Naive thymus-derived CD8-positive, alpha-beta T cell (primary cell): Measurements from ENCODE around the gene C1QTNF5. TPM values are rescaled to one million over a fixed set of nuclear protein-coding genes. Genes with fewer than 3 reads are reported as not detected.

ENCODE experiments used
- ATAC-seq, 2 donors: fragments of 150-1000 bp; cut with Tn5 transposase in 1 of 2; sonication (Bioruptor Pico), chemical (Tn5 transposase) in 1 of 2; 1 replicate in 1 of 2; 2 replicates in 1 of 2; pipeline ENCODE4 v1.10.0; 2021; ENCODE audit warnings: mild to moderate bottlenecking in 2 of 2, moderate library complexity in 2 of 2
- POLR2A ChIA-PET: fragments of 350-600 bp; sonication (Branson Sonifier 250); formaldehyde crosslinking; loops from one replicate; lab custom pipeline; 2021; ENCODE audit warnings: antibody characterized with exemption; lab: Charles Lee
- DNase-seq, 10 donors: peaks; one replicate each; pipeline versions ENCODE4 v3.0.0 to v3.0.0-alpha.2; 2020 to 2022
- H3K27ac Mint-ChIP-seq, 10 donors: one replicate each; pipeline ENCODE4 v1.8.0; 2020 to 2022; ENCODE audit warnings: mild to moderate bottlenecking in 10 of 10, mixed read lengths in 10 of 10, moderate library complexity in 4 of 10, inconsistent platforms in 1 of 10
- H3K27me3 Mint-ChIP-seq, 5 donors: one replicate each; pipeline ENCODE4 v1.8.0; 2021 to 2022; ENCODE audit warnings: mixed read lengths in 5 of 5
- H3K36me3 Mint-ChIP-seq, 3 donors: one replicate each; pipeline ENCODE4 v1.8.0; 2020 to 2022; ENCODE audit warnings: mixed read lengths in 3 of 3, mild to moderate bottlenecking in 2 of 3, inconsistent platforms in 1 of 3
- H3K4me1 Mint-ChIP-seq, 4 donors: one replicate each; pipeline ENCODE4 v1.8.0; 2021 to 2022; ENCODE audit warnings: mixed read lengths in 4 of 4
- H3K4me3 Mint-ChIP-seq, 10 donors: one replicate each; pipeline ENCODE4 v1.8.0; 2020 to 2022; ENCODE audit warnings: mild to moderate bottlenecking in 10 of 10, mixed read lengths in 10 of 10, moderate library complexity in 6 of 10, inconsistent platforms in 1 of 10
- H3K9me3 Mint-ChIP-seq, 9 donors: one replicate each; pipeline ENCODE4 v1.8.0; 2020 to 2022; ENCODE audit warnings: mixed read lengths in 9 of 9, mild to moderate bottlenecking in 3 of 9, inconsistent platforms in 1 of 9, moderate library complexity in 1 of 9
- polyA plus RNA-seq, 3 donors: library from polyadenylated mRNA; unstranded; fragments of 300-500 nt; fragmentation: Illumina TruSeq; gene quantifications; one replicate each; pipeline ENCODE4 v1.2.3, GENCODE V29; 2021
- total RNA-seq, 8 experiments: library from RNA in 2 of 8; stranded (reverse) in 2 of 8; gene quantifications; one replicate each; pipeline ENCODE4 v1.2.3 and lab custom pipeline; 2021 to 2026

C1QTNF5 gene
- total and polyA plus RNA-seq, 5 experiments from 2014 or later: not detected

DNA sequence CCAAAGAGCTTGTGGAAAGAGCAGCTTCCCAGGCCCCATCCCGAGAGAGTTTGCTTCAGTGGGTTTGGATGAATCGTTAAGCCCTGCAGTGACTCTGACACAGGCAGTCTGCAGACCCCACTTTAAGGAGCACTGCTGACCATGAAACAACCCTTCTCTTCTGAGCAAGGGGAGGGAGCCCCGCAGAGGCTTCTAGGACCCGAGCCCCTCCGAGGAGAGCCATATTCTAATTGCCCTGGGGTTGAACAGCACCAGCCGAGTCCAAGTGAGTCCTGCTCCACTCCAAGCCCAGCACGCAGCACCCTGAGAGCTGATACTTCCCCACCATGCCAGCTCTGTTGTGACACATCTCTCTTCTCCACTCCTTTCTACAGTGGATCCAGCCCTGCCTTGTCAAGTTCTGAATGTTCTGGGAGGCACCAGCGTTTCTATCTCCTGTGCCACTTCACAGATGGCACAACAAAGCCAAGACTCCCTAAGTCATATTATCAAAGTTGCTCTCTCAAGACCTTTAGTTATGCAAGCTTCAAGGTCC is 30.5 kb upstream of the C1QTNF5 start:
- POLR2A ChIA-PET: no interaction called here
- Mint-ChIP-seq H3K36me3 (no peaks in the 10 kb centered on the region), H3K9me3 (no peaks in the 10 kb centered on the region), H3K27me3 (peaks cover 17 to 51% (median 26%) of the 10 kb centered on the region in 5 donors), H3K4me1 (peaks cover 0 to 12% (median 5%) of the 10 kb centered on the region in 4 donors), H3K27ac (peak overlapping the region in 1 of 10 donors; percentile 61), H3K4me3 (no peak overlapping the region)
- no peak for ATAC-seq
- peak in 1 of 10 donors; percentile 15 for DNase-seq

- H3K27ac Mint-ChIP-seq: peak overlapping the region in 1 of 10 donors; percentile 72
Measured at GRCh38 chr11:119370486-119371046, 29.9 kb upstream of the C1QTNF5 start.

DNA sequence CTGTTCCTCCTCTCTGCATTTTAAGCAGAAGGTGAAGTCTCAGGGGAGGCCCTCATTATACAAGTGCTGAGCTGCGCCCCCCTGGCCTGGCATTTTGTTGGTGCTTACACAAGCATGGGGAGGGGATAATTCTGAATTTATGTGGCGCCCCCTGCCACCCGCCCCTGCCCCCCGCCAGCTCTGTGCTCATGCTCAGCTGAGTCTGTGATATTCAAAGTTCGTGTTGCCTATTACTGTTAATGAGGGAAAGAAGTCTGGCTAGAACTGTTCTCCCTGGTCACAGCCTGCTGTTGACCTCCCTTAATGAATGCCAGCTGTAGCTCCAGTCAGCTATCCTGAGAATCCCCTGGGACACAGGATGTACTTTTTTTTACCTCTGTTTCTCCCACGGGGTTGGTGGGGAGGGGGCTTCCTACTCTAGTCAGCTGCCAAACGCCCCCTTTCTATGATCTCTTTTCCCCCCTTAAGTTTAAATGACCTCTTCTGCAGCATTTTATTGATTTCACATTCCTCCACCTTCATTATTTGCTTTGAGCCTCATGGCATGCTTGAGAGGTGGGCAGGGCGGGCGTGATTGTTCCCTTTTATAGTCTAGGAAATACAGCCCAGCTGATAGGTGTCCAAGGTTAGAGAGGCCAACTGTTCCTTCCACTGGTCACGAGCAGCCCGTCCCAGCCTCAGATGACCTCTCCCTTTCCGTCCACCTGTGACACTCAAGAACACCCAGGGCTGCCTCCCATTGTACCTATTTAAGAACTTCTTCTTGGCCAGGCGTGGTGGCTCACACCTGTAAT is 28.6 kb upstream of the C1QTNF5 start:
- H3K4me3 Mint-ChIP-seq: no peak overlapping the region
- H3K9me3 Mint-ChIP-seq: no peaks in the 10 kb centered on the region
- peaks cover 7 to 20% (median 11%) of the 10 kb centered on the region in 4 donors for H3K4me1 Mint-ChIP-seq
- H3K27me3 Mint-ChIP-seq: peaks cover 31 to 68% (median 40%) of the 10 kb centered on the region in 5 donors
- no peak for ATAC-seq
- peak in 1 of 10 donors; percentile 34 for DNase-seq
- H3K36me3 Mint-ChIP-seq: no peaks in the 10 kb centered on the region
- H3K27ac Mint-ChIP-seq: no peak overlapping the region
- POLR2A ChIA-PET: no interaction called here

More at GRCh38 chr11:119370486-119371046, 29.9 kb upstream of the C1QTNF5 start:
- POLR2A ChIA-PET: no interaction called here
- peak in 1 of 10 donors; percentile 34 for DNase-seq
- Mint-ChIP-seq H3K27me3 (peaks cover 19 to 56% (median 28%) of the 10 kb centered on the region in 5 donors), H3K36me3 (no peaks in the 10 kb centered on the region), H3K4me1 (peaks cover 0 to 12% (median 5%) of the 10 kb centered on the region in 4 donors), H3K9me3 (no peaks in the 10 kb centered on the region), H3K4me3 (no peak overlapping the region)
- peak in 1 of 2 donors; percentile 38 for ATAC-seq

GRCh38 chr11:119368121-119369034 is 27.7 kb upstream of the C1QTNF5 start:
- peak in 1 of 10 donors; percentile 21 for DNase-seq
- Mint-ChIP-seq H3K9me3 (no peaks in the 10 kb centered on the region), H3K27me3 (peaks cover 31 to 70% (median 40%) of the 10 kb centered on the region in 5 donors), H3K4me3 (no peak overlapping the region), H3K27ac (no peak overlapping the region), H3K36me3 (no peaks in the 10 kb centered on the region), H3K4me1 (peaks cover 5 to 14% (median 8%) of the 10 kb centered on the region in 4 donors)
- no peak for ATAC-seq
- POLR2A ChIA-PET: no interaction called here

- H3K27ac Mint-ChIP-seq: no peak overlapping the region
- H3K4me3 Mint-ChIP-seq: no peak overlapping the region
- H3K36me3 Mint-ChIP-seq: no peaks in the 10 kb centered on the region
- no peak for ATAC-seq
- no peaks in the 10 kb centered on the region for H3K9me3 Mint-ChIP-seq
- H3K27me3 Mint-ChIP-seq: peaks cover 32 to 76% (median 40%) of the 10 kb centered on the region in 5 donors
- POLR2A ChIA-PET: interaction anchor here (0.9 kb wide), 1 partner anchor 14 kb away, joined by 3 read pairs; the partner anchor contains the start of gene USP2
- DNase-seq: peak in 1 of 10 donors; percentile 24
- peaks cover 8 to 14% (median 10%) of the 10 kb centered on the region in 4 donors for H3K4me1 Mint-ChIP-seq
Measured at GRCh38 chr11:119367661-119368120, 27.0 kb upstream of the C1QTNF5 start.

DNA sequence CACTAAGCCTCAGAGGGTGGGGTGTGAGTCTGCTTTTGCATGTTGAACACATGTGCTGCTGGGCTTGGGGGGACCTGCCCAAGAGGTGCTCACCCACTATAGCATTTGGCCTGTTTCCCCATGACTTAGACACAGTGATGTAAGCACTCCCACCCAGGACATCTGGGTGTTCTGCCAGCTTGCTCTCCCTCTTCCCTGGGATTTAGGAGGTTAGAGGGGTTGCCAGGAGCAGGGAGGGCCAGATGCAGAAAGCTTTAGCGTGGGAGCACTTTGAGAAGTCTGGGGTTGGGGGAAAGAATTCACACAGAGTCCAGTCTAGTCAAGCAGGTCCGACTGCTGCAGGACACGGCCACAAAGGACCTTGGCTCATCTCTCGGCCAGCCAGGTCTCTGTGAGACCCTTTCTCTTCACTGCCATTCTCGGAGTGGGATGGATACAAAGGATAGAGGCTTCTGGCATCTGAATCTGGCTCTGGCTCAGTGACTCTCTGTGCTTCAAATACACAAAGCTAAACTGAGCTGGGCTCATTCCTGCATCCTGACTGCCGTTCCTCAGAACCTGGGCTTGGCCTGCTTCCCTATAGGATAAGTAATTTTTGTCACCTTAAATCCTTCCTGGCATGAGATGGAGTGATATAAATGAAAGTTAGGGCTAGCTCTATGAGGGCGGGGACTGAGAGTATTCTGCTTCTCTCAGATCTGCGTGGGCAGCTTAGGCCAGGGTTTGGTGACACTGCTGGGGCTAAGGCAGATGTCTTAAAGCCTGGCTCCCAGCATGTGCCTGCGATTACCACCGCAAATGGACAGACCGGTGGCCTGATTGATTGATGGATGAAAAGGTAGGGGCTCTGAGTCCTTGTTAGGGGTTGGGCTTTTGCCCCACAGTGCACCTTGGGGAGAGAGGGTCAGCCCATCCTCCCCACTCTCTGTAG is 26.3 kb upstream of the C1QTNF5 start:
- Mint-ChIP-seq H3K27ac (peak overlapping the region in 2 of 10 donors; percentile 43 to 66), H3K9me3 (no peaks in the 10 kb centered on the region), H3K4me3 (peak overlapping the region in 1 of 10 donors; percentile 4), H3K27me3 (peaks cover 35 to 81% (median 43%) of the 10 kb centered on the region in 5 donors), H3K4me1 (peaks cover 8 to 14% (median 13%) of the 10 kb centered on the region in 4 donors), H3K36me3 (no peaks in the 10 kb centered on the region)
- DNase-seq (peak in 1 of 10 donors; percentile 24), ATAC-seq (no peak)
- POLR2A ChIA-PET: interaction anchor here (0.9 kb wide), 1 partner anchor 14 kb away, joined by 3 read pairs; the partner anchor contains the start of gene USP2

DNA sequence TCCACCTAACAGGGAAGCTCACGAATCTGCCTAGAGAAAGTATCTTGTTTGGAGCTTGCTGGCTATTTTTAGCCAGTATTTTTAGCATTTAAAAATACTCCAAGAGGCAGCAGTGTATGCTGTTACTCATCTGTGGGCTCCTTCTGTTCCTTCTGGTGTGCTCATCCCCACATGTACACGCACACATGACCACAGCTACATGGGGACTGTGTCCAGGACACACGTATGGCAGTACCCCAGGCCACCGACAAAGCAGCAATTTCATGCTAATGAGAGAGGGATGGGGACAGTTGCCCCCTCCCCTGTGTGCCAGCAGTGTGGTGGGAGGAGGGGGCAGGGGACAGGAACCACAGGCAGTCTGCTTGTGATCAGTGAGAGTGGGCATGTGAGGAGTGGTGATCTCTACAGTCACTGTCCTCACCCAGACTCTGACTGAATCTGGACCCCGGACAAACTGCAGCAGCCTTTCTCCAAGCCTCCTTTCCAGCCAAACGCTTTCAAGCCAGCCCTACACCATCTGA is 24.4 kb upstream of the C1QTNF5 start:
- Mint-ChIP-seq H3K9me3 (no peaks in the 10 kb centered on the region), H3K27me3 (peaks cover 35 to 76% (median 41%) of the 10 kb centered on the region in 5 donors), H3K27ac (peak overlapping the region in 1 of 10 donors; percentile 41), H3K4me3 (peak overlapping the region in 7 of 10 donors; percentile 10 to 89 (median 79)), H3K4me1 (peaks cover 8 to 14% (median 13%) of the 10 kb centered on the region in 4 donors), H3K36me3 (no peaks in the 10 kb centered on the region)
- no peak for ATAC-seq
- DNase-seq: peak in 1 of 10 donors; percentile 22
- POLR2A ChIA-PET: interaction anchor here (1.0 kb wide), 1 partner anchor 9 kb away, joined by 3 read pairs; no protein-coding TSS in a partner anchor

DNA sequence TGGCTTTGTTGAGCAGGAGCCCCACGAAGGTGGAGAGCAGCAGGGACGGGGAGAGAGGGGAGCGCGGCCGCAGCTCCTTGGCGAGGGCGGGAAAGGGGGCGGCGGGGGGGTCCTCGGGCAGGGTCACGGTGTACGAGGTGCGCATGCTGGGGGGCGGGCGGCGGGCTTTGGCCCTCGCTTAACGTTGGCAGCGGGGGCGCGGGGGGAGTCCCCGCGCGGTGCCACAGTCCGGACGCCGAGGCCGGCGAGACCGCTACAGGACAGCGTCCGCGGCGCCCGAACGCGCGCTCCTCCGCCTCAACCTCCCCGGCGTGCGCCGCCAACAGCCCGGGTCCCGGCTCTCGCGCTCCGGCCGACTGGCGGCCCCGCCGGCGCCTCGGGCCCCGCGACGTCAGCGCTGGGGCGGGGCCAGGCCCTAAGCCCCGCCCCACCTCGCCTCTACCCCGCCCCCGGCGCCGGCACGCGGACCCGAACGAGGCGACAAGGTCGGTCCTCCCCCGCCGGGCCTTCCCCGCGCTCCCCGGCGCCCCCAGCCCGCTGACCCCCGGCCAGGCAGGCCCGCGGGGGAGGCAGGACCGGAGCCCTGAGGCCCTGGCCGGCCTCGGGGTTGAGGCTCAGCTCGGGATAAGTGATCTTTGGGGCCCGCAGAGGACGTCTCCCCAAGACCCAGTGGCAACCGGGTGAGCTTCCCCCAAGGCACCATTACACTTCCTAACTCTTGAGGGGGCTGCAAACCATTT is 23.3 kb upstream of the C1QTNF5 start:
- DNase-seq: peak in 9 of 10 donors; percentile 36 to 67 (median 49)
- peak overlapping the region; percentile 54 to 90 (median 83) for H3K4me3 Mint-ChIP-seq
- H3K27me3 Mint-ChIP-seq: peaks cover 29 to 65% (median 41%) of the 10 kb centered on the region in 5 donors
- peaks cover 8 to 14% (median 13%) of the 10 kb centered on the region in 4 donors for H3K4me1 Mint-ChIP-seq
- H3K9me3 Mint-ChIP-seq: no peaks in the 10 kb centered on the region
- POLR2A ChIA-PET: no interaction called here
- H3K27ac Mint-ChIP-seq: peak overlapping the region in 2 of 10 donors; percentile 43 to 91
- no peaks in the 10 kb centered on the region for H3K36me3 Mint-ChIP-seq
- peak; percentile 85 to 94 for ATAC-seq

- ATAC-seq: no peak
- Mint-ChIP-seq H3K4me3 (peak overlapping the region; percentile 30 to 78 (median 53)), H3K4me1 (peaks cover 8 to 14% (median 13%) of the 10 kb centered on the region in 4 donors), H3K27ac (no peak overlapping the region), H3K36me3 (no peaks in the 10 kb centered on the region), H3K27me3 (peaks cover 27 to 60% (median 41%) of the 10 kb centered on the region in 5 donors), H3K9me3 (no peaks in the 10 kb centered on the region)
- DNase-seq: no peak
- POLR2A ChIA-PET: no interaction called here
Measured at GRCh38 chr11:119363081-119363850, 22.6 kb upstream of the C1QTNF5 start.

DNA sequence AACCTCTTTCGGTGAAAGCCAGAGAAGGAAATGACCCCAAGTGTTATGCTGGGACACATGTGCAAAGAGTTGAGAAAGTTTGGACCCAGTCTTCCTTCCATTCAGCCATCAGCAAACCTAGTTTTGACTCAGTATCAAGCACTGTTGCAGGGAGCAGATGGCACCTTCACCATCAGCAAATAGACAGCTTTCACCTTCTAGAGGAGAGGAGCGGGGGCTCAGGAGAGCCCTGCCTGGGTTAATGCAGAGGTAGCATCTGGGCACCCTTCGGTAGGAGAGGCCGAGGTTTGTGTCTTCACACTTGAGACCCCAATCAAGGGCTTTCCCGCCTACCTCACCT is 22.0 kb upstream of the C1QTNF5 start:
- H3K36me3 Mint-ChIP-seq: no peaks in the 10 kb centered on the region
- H3K27me3 Mint-ChIP-seq: peaks cover 26 to 55% (median 40%) of the 10 kb centered on the region in 5 donors
- H3K4me3 Mint-ChIP-seq: peak overlapping the region in 9 of 10 donors; percentile 30 to 78 (median 56)
- no peak for ATAC-seq
- POLR2A ChIA-PET: no interaction called here
- H3K9me3 Mint-ChIP-seq: no peaks in the 10 kb centered on the region
- peak overlapping the region in 1 of 10 donors; percentile 29 for H3K27ac Mint-ChIP-seq
- DNase-seq: no peak
- peaks cover 8 to 14% (median 13%) of the 10 kb centered on the region in 4 donors for H3K4me1 Mint-ChIP-seq
